Gastroesophageal sphincter (tissue), 3 donors: Measurements from ENCODE around the gene MFSD8.

ENCODE experiments used
- POLR2A ChIP-seq, 2 donors: fragments of 450-650 bp; IDR thresholded peaks; one replicate each; pipeline ENCODE4 v1.6.1; 2017; ENCODE audit warnings: antibody characterized with exemption in 2 of 2, mild to moderate bottlenecking in 2 of 2, moderate library complexity in 1 of 2
- POLR2AphosphoS5 ChIP-seq: sonication (generic); formaldehyde crosslinking; IDR thresholded peaks from one replicate; pipeline ENCODE4 v1.6.1; 2017; ENCODE audit warnings: antibody characterized with exemption
- TF ChIP-seq, protein P1 (sequence below), 4 experiments: fragments of 200-600 bp in 2 of 4; fragments of 450-650 bp in 2 of 4; sonication (generic) in 1 of 4; IDR thresholded peaks; one replicate each; pipeline ENCODE4 v1.5.1; 2017 to 2019; ENCODE audit warnings: antibody characterized with exemption in 4 of 4, mild to moderate bottlenecking in 2 of 4, moderate library complexity in 2 of 4

DNA sequence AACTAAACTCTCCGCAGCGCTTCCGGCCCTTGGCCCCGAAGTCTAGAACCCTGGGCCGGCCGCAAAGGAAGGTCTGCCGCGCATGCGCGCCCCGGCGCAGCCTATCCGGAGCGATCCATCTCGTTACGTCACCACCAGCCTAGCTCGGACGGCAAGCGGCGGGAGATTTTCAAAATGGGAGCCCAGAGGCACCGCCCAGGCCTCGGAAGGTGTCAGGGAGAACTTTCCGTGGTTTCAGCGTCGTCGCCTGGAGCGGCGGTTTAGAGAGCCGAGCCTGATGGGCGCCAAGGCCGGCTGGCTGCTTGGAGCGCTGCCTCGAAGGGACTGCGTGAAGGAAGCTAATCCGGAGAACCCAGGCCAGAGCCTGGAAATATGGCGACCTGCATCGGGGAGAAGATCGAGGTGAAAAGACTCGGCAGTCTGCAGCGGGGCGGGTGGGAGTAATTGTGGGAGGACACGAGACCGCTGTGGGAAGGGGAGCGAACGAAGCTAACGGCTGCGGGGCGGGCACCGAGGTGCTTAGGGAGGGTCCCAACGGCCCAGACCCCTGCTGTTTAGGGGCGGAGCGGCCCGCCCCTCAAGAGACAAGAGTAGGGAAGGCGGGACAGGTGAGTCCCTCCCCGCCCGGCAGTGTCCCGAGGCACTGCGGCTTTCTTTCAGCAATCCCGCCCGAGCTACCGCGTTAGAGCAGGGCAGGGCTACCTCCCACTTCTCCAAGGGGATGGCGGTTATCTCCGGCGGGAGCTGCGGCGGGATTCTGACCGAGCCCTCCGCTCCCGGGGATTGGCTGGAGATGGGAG is 84.0 kb downstream of the MFSD8 start, which contains the start of gene PLK4:
- TF ChIP-seq, protein P1, sequence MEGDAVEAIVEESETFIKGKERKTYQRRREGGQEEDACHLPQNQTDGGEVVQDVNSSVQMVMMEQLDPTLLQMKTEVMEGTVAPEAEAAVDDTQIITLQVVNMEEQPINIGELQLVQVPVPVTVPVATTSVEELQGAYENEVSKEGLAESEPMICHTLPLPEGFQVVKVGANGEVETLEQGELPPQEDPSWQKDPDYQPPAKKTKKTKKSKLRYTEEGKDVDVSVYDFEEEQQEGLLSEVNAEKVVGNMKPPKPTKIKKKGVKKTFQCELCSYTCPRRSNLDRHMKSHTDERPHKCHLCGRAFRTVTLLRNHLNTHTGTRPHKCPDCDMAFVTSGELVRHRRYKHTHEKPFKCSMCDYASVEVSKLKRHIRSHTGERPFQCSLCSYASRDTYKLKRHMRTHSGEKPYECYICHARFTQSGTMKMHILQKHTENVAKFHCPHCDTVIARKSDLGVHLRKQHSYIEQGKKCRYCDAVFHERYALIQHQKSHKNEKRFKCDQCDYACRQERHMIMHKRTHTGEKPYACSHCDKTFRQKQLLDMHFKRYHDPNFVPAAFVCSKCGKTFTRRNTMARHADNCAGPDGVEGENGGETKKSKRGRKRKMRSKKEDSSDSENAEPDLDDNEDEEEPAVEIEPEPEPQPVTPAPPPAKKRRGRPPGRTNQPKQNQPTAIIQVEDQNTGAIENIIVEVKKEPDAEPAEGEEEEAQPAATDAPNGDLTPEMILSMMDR (IDR thresholded peaks at IDR 0.05), result no peak
- TF ChIP-seq POLR2A (IDR thresholded peaks at IDR 0.05) (no peak), POLR2AphosphoS5 (no peak)
